DOHH2 (cell line): Measurements from ENCODE around the gene SLC44A1.

Experiments
- EZH2phosphoT487 ChIP-seq: fragments of 200-600 bp; sonication (generic); IDR thresholded peaks from 2 replicates; pipeline ENCODE4 v1.6.1; 2017; ENCODE audit warnings: borderline replicate concordance, mild to moderate bottlenecking, antibody characterized with exemption, low read length, moderate library complexity, mixed read lengths
- TF ChIP-seq, protein P1 (sequence below): fragments of 200-600 bp; sonication (generic); IDR thresholded peaks from one replicate; pipeline ENCODE4 v1.5.1; 2014; ENCODE audit warnings: antibody characterized with exemption, mild to moderate bottlenecking, low read depth, low read length; ENCODE audit not compliant: poor library complexity, severe bottlenecking

DNA sequence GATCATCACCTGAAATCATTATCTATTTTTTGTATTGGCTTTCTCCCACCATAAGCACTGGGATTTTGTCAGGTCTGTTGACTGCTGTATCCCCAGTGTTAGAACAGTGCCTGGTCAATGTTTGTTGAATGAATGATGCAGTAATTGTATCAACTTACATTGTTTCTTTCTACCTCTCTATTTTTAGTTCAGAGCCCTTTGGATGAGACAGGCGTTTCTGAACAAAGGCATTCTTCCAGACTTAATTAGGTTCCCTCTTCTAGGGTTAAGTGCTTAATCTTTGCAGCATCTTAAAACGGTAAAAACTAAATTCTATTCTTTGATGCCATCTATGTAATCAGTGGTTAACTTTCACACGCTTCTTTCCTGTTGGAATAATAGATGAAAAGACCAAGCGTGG lies 26.3 kb downstream of the SLC44A1 start:
- TF ChIP-seq, protein P1, sequence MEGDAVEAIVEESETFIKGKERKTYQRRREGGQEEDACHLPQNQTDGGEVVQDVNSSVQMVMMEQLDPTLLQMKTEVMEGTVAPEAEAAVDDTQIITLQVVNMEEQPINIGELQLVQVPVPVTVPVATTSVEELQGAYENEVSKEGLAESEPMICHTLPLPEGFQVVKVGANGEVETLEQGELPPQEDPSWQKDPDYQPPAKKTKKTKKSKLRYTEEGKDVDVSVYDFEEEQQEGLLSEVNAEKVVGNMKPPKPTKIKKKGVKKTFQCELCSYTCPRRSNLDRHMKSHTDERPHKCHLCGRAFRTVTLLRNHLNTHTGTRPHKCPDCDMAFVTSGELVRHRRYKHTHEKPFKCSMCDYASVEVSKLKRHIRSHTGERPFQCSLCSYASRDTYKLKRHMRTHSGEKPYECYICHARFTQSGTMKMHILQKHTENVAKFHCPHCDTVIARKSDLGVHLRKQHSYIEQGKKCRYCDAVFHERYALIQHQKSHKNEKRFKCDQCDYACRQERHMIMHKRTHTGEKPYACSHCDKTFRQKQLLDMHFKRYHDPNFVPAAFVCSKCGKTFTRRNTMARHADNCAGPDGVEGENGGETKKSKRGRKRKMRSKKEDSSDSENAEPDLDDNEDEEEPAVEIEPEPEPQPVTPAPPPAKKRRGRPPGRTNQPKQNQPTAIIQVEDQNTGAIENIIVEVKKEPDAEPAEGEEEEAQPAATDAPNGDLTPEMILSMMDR: no peak
- TF ChIP-seq EZH2phosphoT487: no peak
